HepG2 (cell line): ENCODE data around the gene MYLK2. TPM values are rescaled to one million over a fixed set of nuclear protein-coding genes. Genes with fewer than 3 reads are reported as not detected.

Experiments
- ATAC-seq: fragments of 200-7000 bp; cut with Tn5 transposase; 3 replicates; pipeline ENCODE4 v1.9.1; 2020; ENCODE audit warnings: mild to moderate bottlenecking, moderate library complexity
- BruUV-seq: library from RNA; stranded (reverse); fragments of 400-500 nt; replicated peaks from 2 replicates; lab custom pipeline; 2021; lab: Mats Ljungman, UMichigan
- CTCF ChIA-PET: fragments of 300-600 bp; formaldehyde crosslinking; extraction: SDS; loops from one replicate; lab custom pipeline; 2021; ENCODE audit warnings: low total read pairs, inconsistent platforms, low intra/inter-chr PET ratio; lab: Yijun Ruan, JAX
- POLR2A ChIA-PET: fragments of 350-600 bp; sonication (Branson Sonifier 250); formaldehyde crosslinking; loops from one replicate; lab custom pipeline; 2020; ENCODE audit warnings: antibody characterized with exemption, inconsistent platforms; lab: Yijun Ruan, JAX
- DNase-seq: peaks from one replicate; pipeline ENCODE4 v3.0.0-alpha.2; 2015; ENCODE audit warnings: low spot score
- FAIRE-seq: peaks from 3 replicates; lab custom pipeline; 2011; peaks lifted over from hg19 to GRCh38; lab: Jason Lieb, UNC
- H2AFZ ChIP-seq: one replicate; pipeline ENCODE4 v1.6.1; 2011; ENCODE audit warnings: low read length, inconsistent platforms
- H3K27ac ChIP-seq: fragments of 300-600 bp; 3 replicates; pipeline ENCODE4 v1.8.0; 2011; ENCODE audit warnings: mixed run types, mild to moderate bottlenecking, mixed read lengths, low read length, inconsistent platforms; ENCODE audit not compliant: insufficient read depth; ENCODE audit errors: extremely low read length
- H3K27me3 ChIP-seq, 2 experiments: fragments of 200-600 bp in 1 of 2; 2 replicates in 1 of 2; 3 replicates in 1 of 2; pipeline versions ENCODE4 v1.6.0 to v1.8.0; 2011; ENCODE audit warnings: low read length in 2 of 2, mild to moderate bottlenecking in 2 of 2, moderate library complexity in 2 of 2, inconsistent platforms in 1 of 2; ENCODE audit not compliant: insufficient read depth in 2 of 2, control insufficient read depth in 1 of 2
- H3K36me3 ChIP-seq, 2 experiments: fragments of 200-600 bp in 1 of 2; replicated peaks in 1 of 2; 2 replicates in 1 of 2; 3 replicates in 1 of 2; pipeline versions ENCODE4 v1.5.1 to v1.8.0; 2011; ENCODE audit warnings: low read length in 2 of 2, inconsistent platforms in 1 of 2; ENCODE audit not compliant: insufficient read depth in 2 of 2, control insufficient read depth in 1 of 2
- H3K4me1 ChIP-seq: 2 replicates; pipeline ENCODE4 v1.5.1; 2012; ENCODE audit warnings: low read length, inconsistent platforms; ENCODE audit not compliant: insufficient read depth
- H3K4me2 ChIP-seq: 2 replicates; pipeline ENCODE4 v1.6.0; 2011; ENCODE audit warnings: low read depth, low read length, inconsistent platforms
- H3K4me3 ChIP-seq, 3 experiments: fragments of 200-600 bp in 1 of 3; sonication (generic), shearing (Covaris generic) in 1 of 3; replicated peaks in 1 of 3; 2 replicates each; pipeline ENCODE4 v1.5.1; 2011 to 2016; ENCODE audit warnings: low read length in 3 of 3, inconsistent platforms in 2 of 3, low read depth in 2 of 3, mild to moderate bottlenecking in 2 of 3, control low read depth in 1 of 3, mixed read lengths in 1 of 3; ENCODE audit not compliant: insufficient read depth in 1 of 3
- H3K79me2 ChIP-seq: one replicate; pipeline ENCODE4 v1.6.1; 2011; ENCODE audit warnings: low read length, inconsistent platforms; ENCODE audit not compliant: insufficient read depth
- H3K9ac ChIP-seq: 2 replicates; pipeline ENCODE4 v1.6.0; 2011; ENCODE audit warnings: mild to moderate bottlenecking, low read depth, low read length, inconsistent platforms; ENCODE audit not compliant: insufficient read depth
- H3K9me3 ChIP-seq: 2 replicates; pipeline ENCODE4 v1.5.1; 2012; ENCODE audit warnings: mild to moderate bottlenecking, low read length
- H4K20me1 ChIP-seq: 2 replicates; pipeline ENCODE4 v1.6.0; 2011; ENCODE audit warnings: inconsistent platforms, mild to moderate bottlenecking, low read length, moderate library complexity; ENCODE audit not compliant: insufficient read depth
- AGO1 ChIP-seq: fragments of 200-400 bp; formaldehyde crosslinking; IDR thresholded peaks from 2 replicates; pipeline ENCODE4 v1.6.1; 2017; ENCODE audit warnings: mild to moderate bottlenecking, low read depth, low read length, moderate library complexity; ENCODE audit not compliant: poor library complexity, severe bottlenecking
- CENPX ChIP-seq: sonication (generic); formaldehyde crosslinking; IDR thresholded peaks from 2 replicates; pipeline ENCODE4 v1.9.0; 2021; ENCODE audit warnings: mild to moderate bottlenecking, missing genetic modification reagents, moderate library complexity
- EED ChIP-seq: sonication (generic); formaldehyde crosslinking; IDR thresholded peaks from 2 replicates; pipeline ENCODE4 v1.5.0; 2020; ENCODE audit warnings: mild to moderate bottlenecking, missing genetic modification reagents
- FOXK1 ChIP-seq: sonication (generic); formaldehyde crosslinking; IDR thresholded peaks from 2 replicates; pipeline ENCODE4 v1.4.0; 2020; ENCODE audit warnings: low read depth, missing genetic modification reagents, borderline replicate concordance
- HES4 ChIP-seq: sonication (generic); formaldehyde crosslinking; IDR thresholded peaks from 2 replicates; pipeline ENCODE4 v1.9.0; 2021; ENCODE audit warnings: mild to moderate bottlenecking, missing genetic modification reagents, borderline replicate concordance
- KLF13 ChIP-seq: sonication (generic); formaldehyde crosslinking; IDR thresholded peaks from 2 replicates; pipeline ENCODE4 v1.4.0; 2020; ENCODE audit warnings: mild to moderate bottlenecking, missing genetic modification reagents
- MBD4 ChIP-seq: IDR thresholded peaks from 2 replicates; pipeline ENCODE4 v1.6.1; 2012; ENCODE audit warnings: low read length, inconsistent platforms, borderline replicate concordance
- MEIS2 ChIP-seq: sonication (generic); formaldehyde crosslinking; IDR thresholded peaks from 2 replicates; pipeline ENCODE4 v1.9.0; 2021; ENCODE audit warnings: mild to moderate bottlenecking, missing genetic modification reagents
- PATZ1 ChIP-seq: sonication (generic); formaldehyde crosslinking; IDR thresholded peaks from 2 replicates; pipeline ENCODE4 v1.4.0; 2020; ENCODE audit warnings: missing genetic modification reagents
- SAFB2 ChIP-seq: sonication (generic); formaldehyde crosslinking; IDR thresholded peaks from 2 replicates; pipeline ENCODE4 v1.5.1; 2020; ENCODE audit warnings: missing genetic modification reagents, low read depth, mild to moderate bottlenecking, borderline replicate concordance
- TARDBP ChIP-seq: sonication (generic); formaldehyde crosslinking; IDR thresholded peaks from 2 replicates; pipeline ENCODE4 v1.8.0; 2022; ENCODE audit warnings: mild to moderate bottlenecking, missing genetic modification reagents
- ZNF263 ChIP-seq: sonication (generic); formaldehyde crosslinking; IDR thresholded peaks from 2 replicates; pipeline ENCODE4 v1.4.0; 2020; ENCODE audit warnings: missing genetic modification reagents
- ZNF432 ChIP-seq: sonication (generic); formaldehyde crosslinking; IDR thresholded peaks from 2 replicates; pipeline ENCODE4 v1.5.0; 2020; ENCODE audit warnings: missing genetic modification reagents, mild to moderate bottlenecking, borderline replicate concordance
- ZNF687 ChIP-seq: sonication (generic); formaldehyde crosslinking; IDR thresholded peaks from 2 replicates; pipeline ENCODE4 v1.5.1; 2020; ENCODE audit warnings: mild to moderate bottlenecking, missing genetic modification reagents, moderate library complexity
- ZNF737 ChIP-seq: sonication (generic); formaldehyde crosslinking; IDR thresholded peaks from 2 replicates; pipeline ENCODE4 v1.5.0; 2020; ENCODE audit warnings: missing genetic modification reagents, mild to moderate bottlenecking, borderline replicate concordance
- ZNF768 ChIP-seq: sonication (generic); formaldehyde crosslinking; IDR thresholded peaks from 2 replicates; pipeline ENCODE4 v1.4.0; 2020; ENCODE audit warnings: missing genetic modification reagents
- ZNF816 ChIP-seq: sonication (generic); formaldehyde crosslinking; IDR thresholded peaks from 2 replicates; pipeline ENCODE4 v1.8.0; 2022; ENCODE audit warnings: missing genetic modification reagents, mild to moderate bottlenecking, borderline replicate concordance
- WGBS: methylation state at CpG from one replicate; pipeline ENCODE4 v1.1.6; 2017; ENCODE audit warnings: low lambda C conversion rate; 5-methylcytosine and 5-hydroxymethylcytosine counted together
- in situ Hi-C: cut with HindIII; loops from 2 replicates; pipeline ENCODE4 v1.10.0; 2017; ENCODE audit warnings: low pct_unique_long_range_greater_than_20kb; ENCODE audit not compliant: extremely low pct_ligation_motif_present
- intact Hi-C: fragments of 100-400 bp; cut with micrococcal nuclease; formaldehyde crosslinking; loops from one replicate; pipeline ENCODE4 v1.10.0; 2022; ENCODE audit not compliant: unreplicated experiment
- polyA plus RNA-seq, 8 experiments: library from polyadenylated mRNA; depleted of rRNA in 3 of 8; stranded (reverse) in 7 of 8; unstranded in 1 of 8; fragments of >200 nt; fragmentation: Illumina TruSeq in 4 of 8; extraction: Trizol in 4 of 8; gene quantifications; 2 replicates each; pipeline versions ENCODE4 v1.2.1 to v1.2.3, GENCODE V29; 2011 to 2016; ENCODE audit warnings: low read depth in 4 of 8, missing spikeins in 1 of 8, mixed read lengths in 1 of 8; ENCODE audit not compliant: insufficient read depth in 1 of 8
- total RNA-seq, 5 experiments: library from RNA; depleted of rRNA; stranded (reverse); fragments of >200 nt; fragmentation: Illumina TruSeq; extraction: Trizol; gene quantifications; 2 replicates each; pipeline ENCODE4 v1.2.3, GENCODE V29; 2016; ENCODE audit warnings: low read depth in 1 of 5

Gene MYLK2
- total and polyA plus RNA-seq, 2 of the 13 experiments (the other 11 are each of a cell fraction or from before 2014, with no cell fraction given): 0.27 TPM; not detected in 1

DNA sequence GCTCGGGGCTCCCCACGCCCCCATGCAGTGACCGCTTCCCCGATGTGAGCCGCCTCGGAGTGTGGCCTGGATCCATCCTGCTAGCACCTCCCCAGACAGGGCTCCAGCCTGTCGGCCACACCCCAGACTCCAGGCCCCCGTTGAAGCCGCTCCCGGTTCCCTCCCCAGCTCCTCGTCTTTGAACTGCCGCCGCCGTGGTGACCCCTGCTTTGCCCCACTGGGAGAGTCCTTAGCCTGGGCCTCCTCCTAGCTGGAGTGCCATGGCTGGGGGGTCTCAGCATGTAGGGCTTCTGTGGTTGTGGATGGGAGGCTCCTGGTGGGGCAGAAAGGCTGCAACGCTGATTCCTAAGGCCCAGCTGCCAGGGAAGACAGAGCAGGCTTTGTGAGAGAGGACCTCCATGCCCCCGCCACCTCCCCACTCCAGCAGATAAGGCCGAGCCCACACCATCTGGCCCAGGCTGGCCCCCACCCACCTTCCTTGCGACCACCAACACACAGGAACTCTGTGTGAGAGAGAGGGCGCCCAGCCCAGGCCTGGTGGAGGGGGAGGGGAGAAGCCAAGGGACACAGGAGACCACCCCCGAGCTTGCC is 14.9 kb downstream of the MYLK2 start (continued):
- TF ChIP-seq ZNF687 (CRISPR knock-in tag) (peak; percentile 9; the same call in 1 of the 2 replicates), PATZ1 (CRISPR knock-in tag) (0 out of 2 replicates have a peak, but pooled peaks have one; percentile 25), SAFB2 (CRISPR knock-in tag) (no peak)

- no peak overlapping the region for H3K9ac ChIP-seq
- no peaks in the 10 kb centered on the region for H3K36me3 ChIP-seq
- ChIA-PET CTCF (no interaction called here), POLR2A (interaction anchor here (1.1 to 1.2 kb wide), 2 partner anchors 11 to 26 kb away, joined by 3 to 4 read pairs; no protein-coding TSS in a partner anchor)
- H3K27ac ChIP-seq: no peak overlapping the region
- no peaks in the 10 kb centered on the region for H3K9me3 ChIP-seq
- DNase-seq (no peak), FAIRE-seq (no peak), ATAC-seq (peak; percentile 12)
- in situ Hi-C loops (no loop called here), intact Hi-C loops (no loop called here)
- H3K27me3 ChIP-seq: peaks cover 7 to 9% of the 10 kb centered on the region in 2 experiments; a peak in 3 of 5 replicates
- no peaks in the 10 kb centered on the region for H3K79me2 ChIP-seq
- H3K4me2 ChIP-seq: peak overlapping the region; percentile 61
- no peaks in the 10 kb centered on the region for H4K20me1 ChIP-seq
- 13% methylated on average over 9 of the region's 9 CpGs for WGBS
- H2AFZ ChIP-seq: no peak overlapping the region
- BruUV-seq: no TSS peak
- peak overlapping the region in 1 of 3 experiments; percentile 55; a peak in 1 of 6 replicates for H3K4me3 ChIP-seq
- peaks cover 31% of the 10 kb centered on the region for H3K4me1 ChIP-seq
- 0 out of 2 replicates have a peak, but pooled peaks have one; percentile 34 for TF ChIP-seq EED (CRISPR knock-in tag)
- TF ChIP-seq KLF13: no peak
- TF ChIP-seq HES4 (CRISPR knock-in tag): 0 out of 2 replicates have a peak, but pooled peaks have one; percentile 25
- TF ChIP-seq ZNF432 (CRISPR knock-in tag): peak; percentile 46; the same call in 1 of the 2 replicates
- no peak for TF ChIP-seq CENPX
- no peak for TF ChIP-seq TARDBP (CRISPR knock-in tag)
- no peak for TF ChIP-seq MBD4
- TF ChIP-seq MEIS2 (CRISPR knock-in tag): no peak
- TF ChIP-seq ZNF263 (CRISPR knock-in tag): no peak
- TF ChIP-seq AGO1: peak; percentile 25
- TF ChIP-seq ZNF768 (CRISPR knock-in tag): peak; percentile 93
- no peak for TF ChIP-seq ZNF816 (CRISPR knock-in tag)
- TF ChIP-seq ZNF737 (CRISPR knock-in tag): 0 out of 2 replicates have a peak, but pooled peaks have one; percentile 40
- TF ChIP-seq FOXK1 (CRISPR knock-in tag): peak; percentile 1; the same call in 1 of the 2 replicates
These were observed 16.4 kb downstream of the MYLK2 start for GRCh38 chr20:31835554-31835953.
